Parathyroid adenoma (tissue), 2 donors: ENCODE measurements around the gene PLEKHA7.

Experiments used
- H2AFZ ChIP-seq: fragments of 300-600 bp; sonication (generic); one replicate; pipeline ENCODE4 v1.7.0; 2017; ENCODE audit warnings: antibody characterized with exemption, mild to moderate bottlenecking
- H3K27ac ChIP-seq: fragments of 300-600 bp; sonication (generic); one replicate; pipeline ENCODE4 v1.7.0; 2017
- H3K27me3 ChIP-seq: fragments of 300-600 bp; sonication (generic); one replicate; pipeline ENCODE4 v1.7.0; 2017; ENCODE audit warnings: low read length; ENCODE audit not compliant: control insufficient read depth, insufficient read depth
- H3K36me3 ChIP-seq: fragments of 300-600 bp; sonication (generic); one replicate; pipeline ENCODE4 v1.7.0; 2017; ENCODE audit warnings: low read length; ENCODE audit not compliant: control insufficient read depth, insufficient read depth
- H3K4me1 ChIP-seq: fragments of 300-600 bp; sonication (generic); one replicate; pipeline ENCODE4 v1.7.0; 2017; ENCODE audit warnings: control low read depth
- H3K4me2 ChIP-seq: fragments of 300-600 bp; sonication (generic); one replicate; pipeline ENCODE4 v1.7.0; 2017; ENCODE audit warnings: low read length
- H3K4me3 ChIP-seq: fragments of 300-600 bp; sonication (generic); one replicate; pipeline ENCODE4 v1.7.0; 2017; ENCODE audit warnings: low read depth, low read length
- H3K79me2 ChIP-seq: fragments of 300-600 bp; sonication (generic); one replicate; pipeline ENCODE4 v1.7.0; 2017; ENCODE audit warnings: control low read depth
- H3K9ac ChIP-seq: fragments of 300-600 bp; sonication (generic); one replicate; pipeline ENCODE4 v1.7.0; 2017; ENCODE audit warnings: mild to moderate bottlenecking
- H3K9me3 ChIP-seq: fragments of 300-600 bp; sonication (generic); one replicate; pipeline ENCODE4 v1.7.0; 2017; ENCODE audit warnings: low read length; ENCODE audit not compliant: control insufficient read depth
- TF ChIP-seq, protein P1 (sequence below): fragments of 300-600 bp; sonication (generic); IDR thresholded peaks from one replicate; pipeline ENCODE4 v1.7.0; 2017; ENCODE audit warnings: antibody characterized with exemption, mild to moderate bottlenecking
- donor health status: primary hyperparathyroidism.

PLEKHA7 gene

DNA sequence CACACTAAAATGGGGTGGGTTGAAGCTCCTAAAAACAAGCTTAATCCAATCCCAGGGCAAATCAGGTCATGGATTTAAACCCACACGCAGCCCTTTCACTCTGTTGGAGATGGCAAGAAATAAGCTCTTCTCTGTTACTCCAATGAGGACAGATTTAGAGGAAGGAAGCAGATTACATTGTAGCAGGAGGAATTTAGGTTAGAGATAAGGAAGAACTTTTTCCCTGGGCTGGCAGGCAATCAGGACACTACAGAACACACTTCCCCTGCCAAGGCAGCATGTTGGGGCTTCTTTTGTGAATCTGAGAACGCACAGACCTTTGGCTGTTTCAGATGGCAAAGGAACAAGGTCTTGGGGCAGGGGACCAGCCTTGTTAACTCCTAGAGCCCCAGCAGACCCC lies 229.5 kb downstream of the PLEKHA7 start:
- no peak overlapping the region for H3K4me2 ChIP-seq
- H3K9me3 ChIP-seq: no peaks in the 10 kb centered on the region
- TF ChIP-seq, protein P1, sequence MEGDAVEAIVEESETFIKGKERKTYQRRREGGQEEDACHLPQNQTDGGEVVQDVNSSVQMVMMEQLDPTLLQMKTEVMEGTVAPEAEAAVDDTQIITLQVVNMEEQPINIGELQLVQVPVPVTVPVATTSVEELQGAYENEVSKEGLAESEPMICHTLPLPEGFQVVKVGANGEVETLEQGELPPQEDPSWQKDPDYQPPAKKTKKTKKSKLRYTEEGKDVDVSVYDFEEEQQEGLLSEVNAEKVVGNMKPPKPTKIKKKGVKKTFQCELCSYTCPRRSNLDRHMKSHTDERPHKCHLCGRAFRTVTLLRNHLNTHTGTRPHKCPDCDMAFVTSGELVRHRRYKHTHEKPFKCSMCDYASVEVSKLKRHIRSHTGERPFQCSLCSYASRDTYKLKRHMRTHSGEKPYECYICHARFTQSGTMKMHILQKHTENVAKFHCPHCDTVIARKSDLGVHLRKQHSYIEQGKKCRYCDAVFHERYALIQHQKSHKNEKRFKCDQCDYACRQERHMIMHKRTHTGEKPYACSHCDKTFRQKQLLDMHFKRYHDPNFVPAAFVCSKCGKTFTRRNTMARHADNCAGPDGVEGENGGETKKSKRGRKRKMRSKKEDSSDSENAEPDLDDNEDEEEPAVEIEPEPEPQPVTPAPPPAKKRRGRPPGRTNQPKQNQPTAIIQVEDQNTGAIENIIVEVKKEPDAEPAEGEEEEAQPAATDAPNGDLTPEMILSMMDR: no peak
- no peak overlapping the region for H2AFZ ChIP-seq
- no peaks in the 10 kb centered on the region for H3K27me3 ChIP-seq
- H3K79me2 ChIP-seq: no peaks in the 10 kb centered on the region
- H3K4me1 ChIP-seq: no peaks in the 10 kb centered on the region
- no peaks in the 10 kb centered on the region for H3K36me3 ChIP-seq
- no peak overlapping the region for H3K27ac ChIP-seq
- no peak overlapping the region for H3K9ac ChIP-seq
- H3K4me3 ChIP-seq: no peak overlapping the region

DNA sequence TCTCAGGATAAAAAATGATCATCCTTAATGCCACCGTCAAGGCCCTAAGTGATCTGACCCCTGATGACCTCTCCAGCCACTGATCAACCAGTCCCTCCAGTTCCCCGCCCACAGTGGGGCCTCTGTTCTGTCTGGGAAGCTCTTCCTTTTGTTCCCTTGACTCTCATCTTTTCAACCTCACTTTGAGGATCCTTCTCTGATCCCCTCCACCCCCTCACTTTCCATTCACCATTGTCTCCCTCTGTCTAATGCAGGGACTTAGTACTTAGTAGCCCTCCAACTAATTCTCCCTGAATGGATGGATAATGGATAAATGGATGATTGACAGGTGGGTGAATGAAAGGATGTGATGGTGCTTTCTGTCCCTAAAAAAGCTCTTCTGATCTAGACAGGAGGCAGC lies 230.1 kb downstream of the PLEKHA7 start:
- H3K79me2 ChIP-seq: no peaks in the 10 kb centered on the region
- no peak overlapping the region for H3K4me2 ChIP-seq
- TF ChIP-seq, protein P1: no peak
- no peaks in the 10 kb centered on the region for H3K27me3 ChIP-seq
- H3K36me3 ChIP-seq: no peaks in the 10 kb centered on the region
- H3K4me3 ChIP-seq: no peak overlapping the region
- no peak overlapping the region for H2AFZ ChIP-seq
- no peaks in the 10 kb centered on the region for H3K9me3 ChIP-seq
- H3K4me1 ChIP-seq: no peaks in the 10 kb centered on the region
- H3K9ac ChIP-seq: no peak overlapping the region
- no peak overlapping the region for H3K27ac ChIP-seq

DNA sequence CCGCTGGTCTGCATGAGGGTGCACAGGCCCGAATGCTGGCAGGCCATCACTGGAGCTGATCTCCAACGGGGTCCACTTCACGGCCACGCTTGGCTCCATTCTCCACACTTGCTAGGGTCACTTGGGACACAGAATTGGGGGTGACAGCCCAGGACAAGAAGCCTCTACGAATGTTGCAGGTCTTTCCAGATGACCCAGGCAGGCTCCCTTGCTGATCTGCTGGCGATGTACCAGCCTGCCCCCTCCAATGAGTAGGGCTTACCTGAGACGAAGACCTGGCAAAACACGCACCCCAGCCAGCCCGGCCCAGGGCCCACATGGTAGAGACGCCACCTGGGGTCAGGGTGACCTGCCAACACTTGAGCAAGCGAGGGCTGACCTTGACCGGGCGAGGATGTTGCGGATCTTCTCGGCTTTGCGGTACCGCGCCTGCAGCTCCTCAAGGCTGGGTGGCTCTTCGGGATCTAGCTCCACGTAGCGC lies 230.9 kb downstream of the PLEKHA7 start:
- TF ChIP-seq, protein P1: no peak
- H3K27me3 ChIP-seq: no peaks in the 10 kb centered on the region
- H3K9me3 ChIP-seq: no peaks in the 10 kb centered on the region
- H3K36me3 ChIP-seq: no peaks in the 10 kb centered on the region
- H3K4me2 ChIP-seq: no peak overlapping the region
- no peaks in the 10 kb centered on the region for H3K79me2 ChIP-seq
- no peak overlapping the region for H3K9ac ChIP-seq
- no peak overlapping the region for H2AFZ ChIP-seq
- H3K4me3 ChIP-seq: no peak overlapping the region
- no peak overlapping the region for H3K27ac ChIP-seq
- H3K4me1 ChIP-seq: no peaks in the 10 kb centered on the region

DNA sequence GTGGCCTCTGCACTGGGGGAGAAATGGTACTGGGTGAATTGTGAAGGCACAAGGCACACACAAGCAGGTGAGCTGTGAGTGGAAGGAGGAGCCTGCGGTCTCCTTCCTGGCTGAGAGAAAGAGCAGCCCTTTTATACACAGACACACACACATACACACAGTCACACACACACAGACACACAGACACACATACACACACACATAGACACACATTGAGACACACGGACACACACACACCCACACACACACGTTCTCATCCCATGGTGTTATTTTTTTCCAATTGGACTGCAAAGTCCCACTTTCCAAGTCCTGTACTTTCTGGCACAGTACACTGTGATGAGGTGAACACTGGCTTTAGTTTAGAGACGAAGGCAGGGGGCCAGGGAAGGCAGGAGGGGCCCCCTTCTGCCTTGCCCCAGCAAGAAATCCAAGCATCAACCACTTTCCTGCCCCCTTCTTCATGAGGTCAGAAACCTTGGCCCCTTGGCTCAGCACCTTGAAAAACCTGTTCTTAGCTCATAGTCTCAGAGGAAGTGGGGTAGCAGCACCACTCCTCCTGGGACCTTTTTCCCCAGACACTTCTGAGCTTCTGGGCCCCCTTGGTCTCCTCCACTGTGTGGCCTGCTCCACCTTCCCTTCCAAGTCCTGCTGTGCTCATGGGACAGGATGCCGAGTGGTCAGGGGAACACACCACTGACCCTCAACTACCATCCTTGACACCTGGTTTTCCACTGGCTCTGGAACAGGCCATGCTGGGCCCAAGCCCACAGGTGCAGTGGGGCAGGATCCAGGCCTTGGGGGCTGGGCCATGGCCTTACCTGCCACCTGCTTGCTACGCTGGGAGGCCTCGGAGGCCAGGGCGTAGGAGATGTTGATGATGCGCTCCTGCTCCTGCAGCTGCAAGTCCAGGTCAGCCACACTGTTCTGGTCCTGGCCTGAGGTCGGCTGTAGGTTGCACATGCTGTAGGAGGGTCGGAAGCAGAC lies 232.0 kb downstream of the PLEKHA7 start:
- TF ChIP-seq, protein P1: no peak
- no peaks in the 10 kb centered on the region for H3K36me3 ChIP-seq
- H3K79me2 ChIP-seq: no peaks in the 10 kb centered on the region
- H2AFZ ChIP-seq: no peak overlapping the region
- no peaks in the 10 kb centered on the region for H3K27me3 ChIP-seq
- H3K4me2 ChIP-seq: no peak overlapping the region
- H3K4me1 ChIP-seq: no peaks in the 10 kb centered on the region
- no peaks in the 10 kb centered on the region for H3K9me3 ChIP-seq
- no peak overlapping the region for H3K27ac ChIP-seq
- H3K4me3 ChIP-seq: no peak overlapping the region
- no peak overlapping the region for H3K9ac ChIP-seq
